Pons (tissue), 1 donor: ENCODE data around the gene PHYKPL.

Source experiments
- DNase-seq: peaks from one replicate; pipeline ENCODE4 v3.0.0-alpha.2; 2016; ENCODE audit warnings: low spot score

The PHYKPL gene

GRCh38 chr5:178223828-178224335 lies 8.7 kb downstream of the PHYKPL start:
- no peak for DNase-seq

DNA sequence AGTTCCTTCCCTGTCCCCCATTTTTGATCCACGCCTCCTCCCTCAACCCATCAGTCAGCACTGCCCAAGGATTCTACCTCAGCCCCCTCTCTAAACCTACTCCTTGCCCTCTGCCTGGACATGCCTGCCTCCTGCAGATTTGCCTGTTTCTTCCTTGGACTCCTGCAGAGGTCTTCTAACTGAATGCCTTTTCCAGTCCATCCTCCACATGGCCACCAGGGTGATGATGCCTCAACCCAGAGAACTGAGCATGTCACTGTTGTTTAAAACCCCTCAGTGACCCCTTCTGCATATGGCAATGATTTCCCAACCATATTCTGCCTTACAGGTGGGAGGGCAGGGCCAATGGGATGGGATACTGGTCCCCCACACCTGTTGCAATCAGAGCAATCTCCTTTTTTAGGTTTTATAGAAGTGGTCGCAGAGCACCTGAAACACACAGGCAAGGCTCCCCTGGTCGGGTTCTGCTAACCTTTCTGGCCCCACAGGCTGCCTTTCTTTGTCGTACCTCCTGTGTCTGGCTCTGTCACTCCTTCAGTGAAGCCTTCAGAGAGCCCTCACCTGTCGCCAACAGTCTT lies 9.3 kb downstream of the PHYKPL start:
- no peak for DNase-seq

- no peak for DNase-seq
These were observed 10.3 kb downstream of the PHYKPL start for GRCh38 chr5:178222292-178222691.

GRCh38 chr5:178221853-178222252 lies 10.7 kb downstream of the PHYKPL start:
- DNase-seq, result no peak

- DNase-seq, result peak; percentile 25
These were observed 11.3 kb downstream of the PHYKPL start for GRCh38 chr5:178221282-178221681.

DNA sequence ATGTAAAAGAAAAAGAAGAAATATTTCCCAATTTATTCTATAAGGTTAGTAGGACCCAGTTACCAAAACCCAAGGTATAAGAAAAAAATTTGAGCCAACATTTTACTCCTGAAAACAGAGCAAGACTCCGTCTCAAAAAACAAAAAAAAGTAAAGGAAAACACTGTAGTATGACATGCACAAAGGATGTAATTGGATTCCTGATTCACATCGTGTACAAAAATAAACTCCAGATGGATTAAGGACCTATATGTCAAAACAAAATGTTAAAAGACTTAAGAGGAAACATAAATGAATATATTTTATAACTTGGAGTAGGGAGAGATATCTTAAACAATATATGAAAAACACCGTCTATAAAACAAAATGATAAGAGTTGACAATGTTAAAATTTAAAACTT lies 13.8 kb downstream of the PHYKPL start:
- no peak for DNase-seq

DNA sequence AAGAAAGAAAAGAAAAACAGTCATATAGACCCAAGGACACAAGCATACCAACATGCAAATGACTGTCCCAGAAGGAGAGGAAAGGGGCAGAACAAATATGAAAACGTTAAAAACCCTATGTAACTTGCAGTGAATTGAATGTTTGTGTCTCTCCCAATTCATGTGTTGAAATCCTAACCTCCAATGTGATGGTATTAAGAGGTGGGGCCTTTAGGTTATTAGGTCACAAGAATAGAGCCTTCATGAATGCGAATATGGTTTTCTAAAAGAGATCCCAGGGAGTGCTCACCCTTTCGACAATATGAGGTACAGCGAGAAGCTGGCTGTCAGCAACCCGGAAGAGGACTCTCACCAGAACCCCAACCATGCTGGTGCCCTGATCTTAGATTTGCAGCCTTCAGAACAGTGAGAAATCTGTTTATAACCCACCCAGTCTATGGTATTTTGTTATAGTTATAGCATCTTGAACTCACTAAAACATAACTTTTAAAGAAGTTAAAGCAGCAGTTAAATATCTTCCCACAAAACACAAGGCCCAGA lies 14.3 kb downstream of the PHYKPL start:
- no peak for DNase-seq

DNA sequence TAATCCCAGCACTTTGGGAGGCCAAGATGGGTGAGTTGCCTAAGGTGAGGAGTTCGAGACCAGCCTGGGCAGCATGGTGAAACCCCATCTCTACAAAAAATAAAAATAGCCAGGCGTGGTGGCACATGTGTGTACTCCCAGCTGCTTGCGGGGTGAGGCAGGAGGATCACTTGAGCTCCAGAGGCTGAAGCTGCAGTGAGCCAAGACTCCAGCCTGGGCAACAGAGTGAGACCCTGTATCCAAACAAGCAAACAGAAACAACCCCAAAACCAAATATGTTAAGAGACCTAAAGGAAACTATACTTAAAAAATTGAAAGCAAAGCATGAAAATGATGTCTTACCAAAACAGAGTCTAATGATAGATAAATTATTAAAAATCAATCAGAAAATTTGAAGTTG lies 15.8 kb downstream of the PHYKPL start:
- DNase-seq, result no peak

- DNase-seq, result no peak
These were observed 16.5 kb downstream of the PHYKPL start for GRCh38 chr5:178216088-178216534.

DNA sequence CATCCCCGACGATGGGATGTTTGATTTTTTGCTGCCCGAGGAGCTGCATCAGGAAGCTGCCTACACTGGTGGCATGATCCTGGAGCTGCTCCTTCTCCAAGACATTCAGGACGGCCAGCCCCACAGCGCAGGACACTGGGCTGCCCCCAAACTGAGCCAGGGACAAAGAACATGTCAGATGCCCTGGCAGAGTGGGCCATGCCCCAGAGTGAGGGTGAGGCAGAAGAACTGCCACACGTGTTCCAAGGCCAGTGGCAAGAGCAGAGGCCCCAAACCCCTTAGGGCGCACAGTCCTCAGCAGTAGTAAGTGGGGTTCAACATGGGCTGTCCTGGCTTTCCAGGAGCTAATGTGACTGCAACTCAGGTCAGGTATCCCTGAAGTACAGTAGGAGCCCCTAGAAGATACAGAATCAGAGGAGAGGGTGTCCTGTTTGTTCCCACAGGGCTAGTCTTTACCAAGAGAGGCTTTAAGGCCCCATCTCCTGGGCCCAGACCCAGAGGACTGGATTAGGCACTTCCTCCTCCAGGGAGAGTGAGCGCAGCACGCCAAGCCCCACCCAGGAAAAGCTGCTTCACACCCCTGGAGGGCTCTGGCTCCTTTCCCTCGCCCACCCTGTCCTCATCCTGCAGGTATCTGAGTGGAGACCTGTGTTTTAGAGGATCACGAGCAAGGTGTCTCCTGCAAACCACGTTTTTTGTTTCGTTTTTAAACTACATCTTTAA lies 17.2 kb downstream of the PHYKPL start:
- DNase-seq, result no peak

GRCh38 chr5:178214160-178214803 lies 18.3 kb downstream of the PHYKPL start:
- no peak for DNase-seq

- no peak for DNase-seq
These were observed 18.9 kb downstream of the PHYKPL start for GRCh38 chr5:178213748-178214151.

DNA sequence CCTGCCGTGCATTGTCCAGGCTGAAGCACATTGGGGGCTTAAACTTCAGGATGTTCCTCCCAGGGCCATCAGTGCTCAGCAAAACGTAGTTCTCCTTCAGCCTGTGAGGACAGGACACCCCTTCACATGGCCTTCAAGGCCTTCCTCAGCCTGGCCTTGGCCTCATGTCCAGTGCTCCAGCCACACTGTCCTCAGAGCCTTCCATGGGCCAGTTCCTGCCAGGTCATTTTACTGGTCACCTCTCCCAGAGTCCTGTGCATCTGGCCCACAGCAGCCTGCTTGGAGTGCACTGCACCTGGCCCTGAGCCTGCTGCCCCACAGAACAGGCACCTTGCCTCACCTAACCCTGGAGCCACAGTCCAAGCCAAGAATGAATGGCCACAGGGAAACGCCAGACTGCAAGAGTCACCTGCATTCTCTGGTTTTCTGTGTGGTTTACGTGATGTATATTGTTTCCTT lies 19.6 kb downstream of the PHYKPL start:
- DNase-seq, result no peak

DNA sequence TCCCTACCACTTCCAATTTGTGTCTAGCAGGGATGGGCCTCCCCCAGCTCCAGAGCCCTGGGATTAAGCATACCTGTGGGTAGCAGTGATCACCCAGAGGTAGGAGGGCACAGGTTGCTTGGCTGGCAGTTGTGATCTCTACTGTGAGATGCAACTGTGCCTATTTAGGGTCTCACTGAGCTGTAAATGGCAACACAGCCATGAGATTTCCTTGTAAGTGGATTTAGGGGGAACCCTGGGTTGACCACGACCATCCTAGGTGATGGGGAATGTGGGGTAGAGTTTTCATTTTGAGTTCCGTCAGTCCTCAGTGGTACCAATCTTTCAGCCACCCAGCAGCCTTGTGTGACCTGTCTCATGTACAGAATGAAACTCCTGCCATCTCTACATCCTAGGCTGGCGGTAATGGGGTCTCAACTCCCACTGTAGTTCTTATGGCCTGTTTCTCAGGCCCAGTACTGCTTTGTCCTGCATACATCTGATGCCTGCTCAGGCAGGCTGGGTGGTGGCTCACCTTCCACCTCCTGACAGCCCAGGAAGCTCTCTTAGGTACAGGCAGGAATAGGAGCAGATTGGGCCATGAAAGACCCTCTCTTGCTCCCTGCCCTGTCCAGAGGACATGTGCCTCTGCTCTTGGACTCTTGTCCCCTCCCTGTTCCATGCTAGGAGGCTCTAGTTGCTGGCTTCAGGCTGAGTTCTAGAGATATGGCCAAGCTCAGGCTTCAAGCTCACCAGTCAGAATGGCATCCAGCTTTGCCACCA lies 20.2 kb downstream of the PHYKPL start:
- no peak for DNase-seq

- DNase-seq, result no peak
These were observed 21.2 kb downstream of the PHYKPL start for GRCh38 chr5:178211095-178212048.

DNA sequence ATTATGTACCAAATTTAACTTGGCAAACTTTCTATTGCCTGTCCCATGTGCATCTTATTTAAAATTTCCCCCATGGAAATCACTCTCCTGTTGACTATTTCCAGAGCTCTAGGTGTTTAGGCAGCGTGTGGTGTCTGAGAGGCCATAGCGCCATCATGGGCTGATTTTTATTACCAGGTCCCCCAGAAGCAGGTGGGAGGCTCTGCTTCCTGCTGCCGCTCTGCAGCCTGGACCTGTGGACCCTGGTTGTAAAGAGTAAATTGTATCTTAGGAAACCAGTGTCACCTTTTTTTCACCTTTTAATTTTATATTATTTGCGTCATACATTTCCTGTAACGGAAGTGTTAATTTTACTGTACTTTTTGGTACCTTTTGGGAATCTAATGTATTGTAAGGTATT lies 21.9 kb downstream of the PHYKPL start:
- DNase-seq, result no peak

GRCh38 chr5:178210073-178210535 lies 22.5 kb downstream of the PHYKPL start:
- DNase-seq, result no peak

- no peak for DNase-seq
These were observed 23.1 kb downstream of the PHYKPL start for GRCh38 chr5:178209334-178210072.

- no peak for DNase-seq
These were observed 23.9 kb downstream of the PHYKPL start for GRCh38 chr5:178208540-178209227.
